Kidney glomerular epithelial cell (primary cell): ENCODE data around the gene LRP5.
"Not testable (repeated sequence)": the region's sequence is repeated elsewhere in the genome, so short reads cannot be mapped to it uniquely, and the experiment has no call there.

ENCODE experiments used
- DNase-seq: peaks from one replicate; lab custom pipeline; 2025; lab: John Stamatoyannopoulos, UW

LRP5 gene

DNA sequence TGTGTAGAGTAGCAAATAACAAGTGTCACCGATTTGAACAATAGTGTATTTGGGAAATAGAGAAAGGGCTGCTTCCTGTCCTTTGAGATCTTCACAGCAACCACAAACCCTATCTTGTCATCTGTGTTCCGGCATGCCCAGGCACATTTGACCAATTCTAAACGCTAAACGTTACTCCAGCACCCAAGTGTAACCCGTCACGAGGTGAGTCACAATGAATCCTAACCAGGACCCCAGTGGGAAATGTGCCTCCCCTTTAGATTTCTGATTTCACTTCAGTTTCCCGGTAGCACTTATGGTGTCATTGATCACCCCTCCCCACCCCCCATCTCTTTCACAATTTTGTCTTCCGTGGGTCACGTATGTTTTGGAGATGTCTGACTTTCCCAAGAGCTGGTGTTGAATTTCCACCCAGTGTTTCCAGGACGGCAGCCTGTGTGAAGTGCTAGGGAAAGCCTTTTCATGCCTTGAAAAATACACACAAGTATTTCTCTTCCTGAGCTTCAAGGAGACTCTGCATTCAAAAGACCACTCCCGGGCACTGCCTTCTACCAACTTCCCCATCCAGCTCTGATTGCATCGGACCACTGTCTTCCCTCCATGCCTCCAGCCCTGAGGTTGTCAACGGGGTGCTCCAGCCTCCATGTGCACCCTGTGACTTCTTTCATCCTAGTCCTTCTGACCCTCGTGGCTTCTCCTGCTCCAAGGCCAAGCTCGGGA, 30.1 kb upstream of the LRP5 start:
- no peak for DNase-seq

DNA sequence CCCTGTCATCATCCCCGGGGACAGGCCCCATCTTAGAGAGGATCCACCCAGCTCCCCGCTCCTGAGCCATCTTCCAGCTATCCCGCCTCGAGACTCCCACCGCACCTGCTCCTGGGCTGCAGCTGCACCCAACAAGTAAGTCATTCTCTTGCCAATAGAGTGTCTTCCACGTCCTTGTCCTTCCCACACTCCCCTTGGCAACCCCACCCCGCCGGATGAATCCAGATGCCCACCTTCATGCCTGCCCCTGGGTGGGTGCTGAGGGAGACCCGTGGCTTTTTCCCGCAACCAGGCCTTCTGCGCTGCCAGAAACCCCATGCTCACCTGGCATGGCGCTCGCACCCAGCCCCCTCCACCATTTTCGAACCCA, 29.5 kb upstream of the LRP5 start:
- DNase-seq, result no peak

DNA sequence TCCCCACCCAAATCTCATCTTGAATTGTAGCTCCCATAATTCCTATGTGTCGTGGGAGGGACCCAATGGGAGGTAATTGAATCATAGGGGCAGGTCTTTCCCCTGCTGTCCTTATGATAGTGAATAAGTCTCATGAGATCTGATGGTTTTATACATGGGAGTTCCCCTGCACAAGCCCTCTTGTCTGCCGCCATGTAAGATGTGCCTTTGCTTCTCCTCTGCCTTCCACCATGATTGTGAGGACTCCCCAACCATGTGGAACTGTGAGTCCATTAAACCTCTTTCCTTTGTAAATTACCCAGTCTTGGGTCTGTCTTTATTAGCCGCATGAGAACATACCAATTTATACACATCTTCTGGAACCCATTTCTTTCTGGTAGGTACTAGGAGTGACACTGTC, 27.8 kb upstream of the LRP5 start:
- DNase-seq, result not testable (repeated sequence)

DNA sequence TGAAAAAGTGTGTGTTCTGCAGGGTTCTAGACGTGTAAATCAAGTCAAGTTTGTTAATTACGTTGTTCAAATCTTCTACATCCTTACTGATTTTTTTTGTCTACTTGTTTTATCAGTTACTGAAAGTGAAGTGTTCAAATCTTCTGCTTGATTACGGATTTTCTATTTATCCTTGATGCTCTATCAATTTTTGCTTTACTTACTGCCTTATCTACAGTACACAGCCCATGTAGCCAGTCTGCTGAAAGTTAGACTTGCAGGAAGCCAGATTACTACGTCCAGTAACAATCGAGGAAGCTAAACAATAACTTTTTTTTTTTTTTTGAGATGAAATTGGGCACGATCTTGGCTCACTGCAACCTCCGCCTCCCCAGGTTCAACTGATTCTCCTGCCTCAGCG, 25.0 kb upstream of the LRP5 start:
- DNase-seq, result no peak

DNA sequence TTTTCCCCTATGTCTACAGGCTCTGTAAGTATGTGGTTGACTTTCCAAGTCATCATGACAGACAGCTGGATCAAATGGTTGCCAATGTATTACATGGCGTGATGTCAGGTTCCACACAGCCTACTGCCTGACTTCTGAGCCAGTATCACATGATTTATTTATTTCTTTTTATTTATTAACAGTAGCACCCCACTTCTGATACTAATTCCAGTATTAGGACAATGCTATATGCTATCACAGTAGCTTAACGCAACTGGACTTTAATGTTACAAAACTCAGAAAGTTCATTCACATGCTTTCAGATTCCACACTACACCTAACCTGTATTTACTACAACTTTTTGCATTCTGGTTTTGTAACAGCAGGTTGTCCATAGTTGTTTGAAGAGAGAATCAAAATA, 22.9 kb upstream of the LRP5 start:
- no peak for DNase-seq

DNA sequence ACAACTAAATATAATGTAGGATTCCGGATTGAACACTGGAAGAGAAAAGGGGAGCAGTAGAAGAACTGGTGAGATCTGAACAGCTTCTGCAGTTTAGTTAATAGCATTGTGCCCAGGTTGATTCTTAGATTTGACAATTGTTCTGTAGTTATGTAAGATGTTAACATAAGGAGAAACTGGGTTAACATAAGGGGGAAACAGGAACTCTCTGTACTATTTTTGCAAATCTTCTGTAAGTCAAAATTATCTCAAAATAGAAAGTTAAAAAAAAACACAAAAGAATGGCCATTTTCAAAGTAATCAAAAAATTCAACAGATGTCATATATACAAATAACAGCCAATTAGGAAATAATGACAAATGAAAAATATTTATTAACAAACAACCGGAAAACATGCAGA, 18.7 kb upstream of the LRP5 start:
- no peak for DNase-seq

DNA sequence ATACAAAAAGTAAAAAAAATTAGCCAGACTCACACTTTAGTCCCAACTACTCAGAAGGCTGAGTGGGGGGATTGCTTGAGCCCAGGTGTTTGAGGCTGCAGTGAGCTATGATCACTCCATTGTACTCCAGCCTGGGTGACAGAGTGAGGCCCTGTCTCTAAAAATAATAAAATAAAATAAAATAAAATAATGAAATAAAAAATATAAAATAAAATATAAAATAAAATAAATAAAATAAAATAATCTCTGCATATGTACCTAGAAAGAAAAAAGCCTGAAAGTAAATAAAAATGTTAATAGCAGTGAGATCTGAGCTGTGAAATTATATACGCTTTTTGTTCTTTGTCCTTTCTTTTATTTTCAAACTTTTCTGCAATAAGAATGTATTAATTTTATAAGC, 17.1 kb upstream of the LRP5 start:
- DNase-seq, result no peak

DNA sequence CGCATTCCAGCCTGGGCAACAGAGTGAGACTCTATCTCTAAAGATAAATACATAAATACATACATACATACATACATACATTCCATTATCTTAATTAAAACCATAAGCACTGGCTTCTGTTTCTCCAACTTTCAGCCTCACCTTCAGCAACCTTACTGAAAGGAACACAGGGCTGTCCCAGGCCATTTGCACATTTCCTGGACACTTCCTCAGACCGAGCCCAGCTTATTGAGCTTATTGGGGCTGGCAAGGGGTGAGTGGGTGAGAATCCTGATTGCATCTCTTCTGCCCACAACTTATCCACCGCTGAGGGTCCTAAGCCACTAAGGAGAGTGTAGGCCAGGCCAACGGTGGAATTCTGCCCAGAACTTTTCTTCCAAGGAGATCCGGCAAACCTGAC, 16.5 kb upstream of the LRP5 start:
- DNase-seq, result no peak

DNA sequence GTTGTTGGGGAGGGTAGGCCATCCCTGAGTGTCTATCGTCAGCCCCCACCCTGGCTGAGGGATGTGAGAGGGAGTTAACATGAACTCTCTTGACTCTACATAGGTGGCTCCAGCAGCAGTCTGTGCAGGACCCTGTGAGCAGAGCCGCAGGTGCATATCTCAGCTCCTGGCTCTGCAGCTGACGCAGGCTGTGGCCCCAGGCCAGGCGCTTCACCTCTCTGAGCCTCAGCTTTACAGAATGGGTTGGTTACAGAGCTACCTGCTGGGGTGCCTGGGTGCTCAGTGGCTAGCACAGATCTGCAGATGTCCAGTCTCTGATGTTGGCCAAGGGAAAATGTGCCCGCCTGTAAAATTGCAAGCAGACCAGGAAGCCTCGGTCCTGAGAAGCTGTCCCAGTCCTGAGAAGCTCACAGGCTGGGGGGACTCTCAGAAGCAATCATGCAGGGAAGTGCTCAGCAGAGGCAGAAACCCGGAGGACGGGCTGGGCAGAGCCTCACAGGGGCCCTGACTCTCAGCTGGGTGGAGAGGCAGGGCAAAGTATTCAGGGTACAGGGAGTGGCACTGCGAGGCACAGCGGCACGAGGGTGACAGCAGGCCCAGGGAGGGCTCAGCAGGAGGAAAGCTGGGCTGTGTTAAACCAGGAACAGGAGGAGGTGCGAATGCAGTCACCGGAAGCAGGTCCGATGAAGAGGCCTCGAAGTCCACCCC, 15.9 kb upstream of the LRP5 start:
- DNase-seq, result no peak

DNA sequence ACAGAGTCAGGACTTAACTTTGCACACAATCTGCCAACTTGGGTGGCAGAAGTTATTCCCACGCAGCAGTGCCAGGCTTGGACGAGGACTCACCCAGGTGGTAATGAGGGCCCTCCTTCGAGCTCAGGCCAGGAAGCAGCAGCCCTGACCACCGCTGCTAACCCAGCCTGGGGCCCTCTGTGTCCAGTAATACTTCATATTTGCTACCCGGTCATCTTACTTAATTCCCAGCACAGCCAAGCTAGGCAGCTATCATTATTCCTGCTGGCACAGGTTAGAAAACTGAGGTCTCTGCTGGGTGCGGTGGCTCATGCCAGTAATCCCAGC, 15.4 kb upstream of the LRP5 start:
- DNase-seq, result no peak

DNA sequence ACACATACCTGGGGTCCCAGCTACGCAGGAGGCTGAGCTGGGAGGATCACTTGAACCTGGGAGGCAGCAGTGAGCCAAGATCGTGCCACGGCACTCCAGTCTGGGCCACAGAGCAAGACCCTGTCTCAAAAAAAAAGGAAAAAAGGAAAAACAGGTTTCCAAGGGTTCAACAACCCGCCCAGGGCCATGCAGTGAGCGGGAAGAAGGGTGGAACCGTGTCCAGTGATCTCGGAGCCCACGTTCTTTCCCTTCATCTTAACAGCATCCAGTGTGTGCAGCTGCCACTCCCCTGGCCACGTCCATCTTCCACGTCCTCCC, 14.9 kb upstream of the LRP5 start:
- no peak for DNase-seq

DNA sequence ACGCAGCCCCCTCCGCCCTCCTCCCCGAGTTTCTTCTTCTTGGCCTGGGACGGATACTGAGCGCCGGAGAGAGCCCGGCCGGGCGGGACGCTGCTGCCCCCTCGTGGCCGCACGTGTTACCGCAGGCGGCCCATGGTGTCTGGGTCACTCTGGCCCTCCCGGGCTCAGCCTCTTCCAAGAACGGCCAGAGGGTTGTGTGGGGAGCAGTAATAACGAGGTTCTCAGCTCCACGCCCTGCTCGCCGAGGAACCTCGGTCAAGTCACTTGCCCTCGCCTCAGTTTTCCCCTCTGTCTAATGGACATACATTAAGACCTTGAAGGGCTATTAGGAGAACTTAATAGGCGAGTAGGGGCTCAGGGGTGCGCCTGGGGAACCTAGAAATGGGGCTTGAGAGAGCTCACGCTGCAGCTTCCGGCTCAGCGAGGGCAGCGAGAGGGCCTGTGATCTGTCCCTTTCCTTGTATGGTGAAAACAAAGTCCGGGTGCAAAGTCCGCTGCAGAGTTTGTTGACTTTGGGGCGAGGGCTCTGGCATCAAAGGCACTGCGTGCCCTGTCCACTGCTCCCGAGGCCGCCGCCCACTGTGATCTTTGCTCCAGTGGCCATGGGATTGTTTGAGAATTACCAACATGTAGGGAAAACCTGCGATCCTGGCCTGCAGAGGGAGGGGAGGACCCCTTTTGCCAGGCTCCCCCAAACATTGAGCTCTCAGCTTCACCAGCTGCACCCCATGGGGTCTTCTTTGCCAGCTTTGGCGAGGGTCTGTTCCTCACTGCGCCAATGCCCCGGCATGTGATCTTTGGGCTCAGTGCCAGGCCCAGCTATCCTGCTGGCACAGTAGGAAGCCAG, 14.4 kb upstream of the LRP5 start:
- DNase-seq, result peak; percentile 58

DNA sequence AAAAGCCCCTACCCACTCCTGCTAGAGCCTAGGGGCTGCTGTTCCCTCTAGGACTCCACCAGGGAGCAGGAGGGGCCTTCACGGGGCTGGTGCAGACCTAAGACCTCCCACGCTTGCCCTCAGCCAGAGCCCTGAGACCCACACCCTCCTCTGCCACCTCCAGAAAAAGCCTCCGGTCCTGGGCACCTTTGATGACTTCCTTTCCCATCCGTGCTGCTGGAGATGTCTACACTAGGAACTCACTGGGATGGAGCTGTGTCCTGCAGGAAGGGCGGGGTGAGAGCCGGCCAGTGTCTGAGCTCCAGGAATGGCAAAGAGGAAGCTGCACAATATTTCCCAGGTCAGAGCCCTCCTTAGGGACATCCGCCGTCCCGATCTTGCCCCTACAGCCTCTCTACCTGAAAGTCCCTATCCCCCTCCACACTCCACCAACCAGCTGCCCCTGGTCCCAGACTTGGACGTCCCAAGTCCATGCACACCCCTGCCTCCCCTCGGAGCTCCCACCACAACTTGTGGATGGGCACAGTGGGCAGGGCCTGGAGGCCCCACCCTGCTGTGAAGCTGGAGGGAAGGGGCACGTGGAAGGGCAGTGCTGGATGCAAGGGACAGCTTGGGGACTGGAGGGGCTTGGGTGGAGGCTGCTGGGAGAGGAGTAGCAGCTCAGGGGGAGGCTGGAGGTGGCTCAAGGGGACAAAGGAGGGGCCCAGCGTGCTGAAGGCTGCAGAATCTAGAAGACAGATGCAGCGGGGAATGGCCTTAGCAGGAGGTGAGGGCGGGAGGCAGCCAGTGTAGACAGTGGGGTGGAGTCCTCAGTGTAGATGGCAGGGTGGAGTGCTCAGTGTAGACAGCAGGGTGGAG, 13.5 kb upstream of the LRP5 start:
- no peak for DNase-seq

DNA sequence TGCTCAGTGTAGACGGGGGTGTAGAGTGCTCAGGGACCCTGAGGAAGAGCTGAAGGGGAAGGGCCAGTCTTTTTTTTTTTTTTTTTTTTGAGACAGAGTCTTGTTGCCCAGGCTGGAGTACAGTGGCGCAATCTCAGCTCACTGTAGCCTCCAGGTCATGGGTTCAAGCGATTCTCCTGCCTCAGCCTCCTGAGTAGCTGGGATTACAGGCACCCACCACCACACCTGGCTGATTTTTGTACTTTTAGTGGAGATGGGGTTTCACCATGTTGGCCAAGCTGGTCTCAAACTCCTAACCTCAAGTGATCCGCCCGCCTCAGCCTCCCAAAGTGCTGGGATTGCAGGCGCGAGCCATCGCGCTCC, 12.9 kb upstream of the LRP5 start:
- DNase-seq, result not testable (repeated sequence)

DNA sequence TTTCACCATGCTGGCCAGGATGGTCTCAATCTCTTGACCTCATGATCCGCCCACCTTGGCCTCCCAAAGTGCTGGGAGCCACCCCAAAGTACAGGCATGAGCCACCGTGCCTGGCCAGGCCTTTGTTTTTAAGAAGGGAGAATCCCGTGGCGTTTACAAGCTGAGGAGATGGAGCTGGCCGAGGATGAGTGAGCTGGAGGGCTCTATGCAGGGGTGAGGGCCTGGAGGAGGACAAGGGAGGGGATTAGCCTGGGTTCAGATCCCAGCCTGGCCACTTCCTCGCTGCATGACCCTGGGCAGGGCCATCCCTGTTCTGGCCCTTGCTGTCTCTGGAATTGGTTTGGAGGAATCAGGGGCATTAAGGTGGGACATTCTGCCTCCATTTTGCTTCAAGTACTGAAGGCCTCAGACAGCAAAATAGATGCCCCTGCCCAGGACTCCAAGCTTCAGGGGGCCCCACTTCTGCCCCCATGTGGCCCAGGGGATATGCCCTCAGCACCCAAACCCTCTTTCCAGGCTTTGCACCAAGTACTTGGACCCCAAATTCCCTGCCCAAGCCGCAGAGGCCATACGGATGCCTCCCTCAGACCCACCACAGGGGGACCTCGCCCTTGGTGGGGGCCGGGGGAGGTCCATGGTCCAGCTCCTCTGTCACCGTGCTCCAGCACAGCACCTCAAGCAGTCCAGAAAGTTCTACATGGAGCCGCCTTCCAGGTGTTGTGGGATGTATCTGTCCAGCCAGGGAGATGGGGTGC, 12.1 kb upstream of the LRP5 start:
- DNase-seq, result no peak

DNA sequence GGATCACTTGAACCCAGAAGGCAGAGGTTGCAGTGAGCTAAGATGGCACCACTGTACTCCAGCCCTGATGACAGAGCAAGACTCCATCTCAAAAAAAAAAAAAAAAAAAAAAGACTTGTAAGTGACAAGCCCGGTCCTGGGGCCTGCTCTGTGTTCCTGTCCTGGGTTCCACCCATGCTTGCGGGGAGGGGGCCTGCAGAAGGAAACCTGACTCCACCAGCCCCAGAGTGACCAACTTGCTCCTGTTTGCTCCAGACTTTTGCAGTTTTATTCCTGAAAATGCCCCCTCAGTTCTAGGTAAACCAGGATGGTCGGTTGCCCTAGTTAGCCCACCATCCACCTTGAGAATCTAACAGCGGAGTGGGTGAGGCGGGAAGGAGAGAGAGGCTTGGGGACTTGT, 10.1 kb upstream of the LRP5 start:
- DNase-seq, result no peak

DNA sequence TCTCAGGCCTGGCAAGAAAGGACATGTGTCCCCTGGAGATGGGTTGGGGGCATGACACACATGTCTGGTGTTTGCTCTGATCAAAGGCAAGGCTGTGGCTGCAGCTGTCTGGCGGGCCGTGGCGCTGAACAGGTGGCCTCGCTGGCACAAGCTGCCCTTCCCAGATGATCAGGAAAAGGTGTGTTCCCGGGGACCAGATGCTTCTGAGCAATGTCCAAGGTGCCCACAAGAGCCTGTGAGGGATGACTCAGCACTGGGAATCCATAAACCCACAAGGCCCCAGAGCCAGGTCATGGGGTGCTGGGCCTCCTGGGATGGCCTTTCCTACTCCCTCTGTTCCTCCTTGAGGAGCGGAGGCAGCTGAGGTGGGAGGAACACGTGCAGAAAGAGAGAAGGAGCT, 9.7 kb upstream of the LRP5 start:
- no peak for DNase-seq

DNA sequence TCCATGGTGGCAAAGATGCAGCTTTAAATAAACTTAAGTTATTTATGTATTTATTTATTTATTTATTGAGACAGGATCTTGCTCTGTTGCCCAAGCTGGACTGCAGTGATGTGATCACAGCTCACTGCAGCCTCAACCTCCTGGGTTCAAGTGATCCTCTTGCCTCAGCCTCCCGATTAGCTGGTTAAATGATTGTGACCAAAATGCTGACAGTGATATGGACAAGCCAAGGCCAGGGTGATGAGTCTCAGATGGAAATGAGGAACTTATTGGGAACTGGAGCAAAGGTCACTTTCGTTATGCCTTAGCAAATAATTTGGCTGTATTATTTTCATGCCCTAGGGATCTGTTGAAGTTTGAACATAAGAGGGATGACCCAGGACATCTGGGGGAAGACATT, 9.3 kb upstream of the LRP5 start:
- no peak for DNase-seq

DNA sequence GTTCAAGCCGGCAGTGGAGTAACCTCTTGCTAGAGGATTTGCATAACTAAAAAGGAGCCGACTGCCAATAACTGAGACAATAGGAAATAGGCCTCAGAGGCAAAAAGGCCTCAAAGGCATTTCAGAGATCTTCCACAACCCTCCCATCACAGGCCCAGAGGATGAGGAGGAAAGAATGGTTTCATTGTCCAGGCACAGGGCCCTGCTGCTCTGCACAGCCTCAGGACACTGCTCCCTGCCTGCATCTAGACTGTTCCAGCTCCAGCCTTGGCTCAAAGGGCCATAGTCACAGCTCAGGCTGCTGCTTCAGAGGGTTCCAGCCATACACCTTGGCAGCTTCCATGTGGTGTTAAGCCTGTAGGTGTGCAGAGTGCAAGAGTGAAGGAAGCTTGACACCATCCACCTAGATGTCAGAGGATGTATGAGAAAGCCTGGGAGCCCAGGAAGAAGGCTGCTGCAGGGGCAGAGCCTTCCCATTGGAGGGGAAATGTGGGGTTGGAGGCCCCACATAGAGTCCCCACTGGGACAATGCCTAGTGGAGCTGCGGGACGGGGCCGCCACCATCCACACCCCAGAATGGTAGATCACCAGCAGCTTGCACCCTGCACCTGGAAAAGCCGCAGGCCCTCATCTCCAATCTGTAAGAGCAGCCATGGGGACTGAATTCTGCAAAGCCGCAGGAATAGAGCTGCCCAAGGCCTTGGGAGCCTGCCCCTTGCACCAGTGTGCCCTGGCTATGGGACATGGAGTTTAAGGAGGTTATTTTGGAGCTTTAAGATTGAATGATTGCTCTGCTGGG, 8.2 kb upstream of the LRP5 start:
- no peak for DNase-seq

DNA sequence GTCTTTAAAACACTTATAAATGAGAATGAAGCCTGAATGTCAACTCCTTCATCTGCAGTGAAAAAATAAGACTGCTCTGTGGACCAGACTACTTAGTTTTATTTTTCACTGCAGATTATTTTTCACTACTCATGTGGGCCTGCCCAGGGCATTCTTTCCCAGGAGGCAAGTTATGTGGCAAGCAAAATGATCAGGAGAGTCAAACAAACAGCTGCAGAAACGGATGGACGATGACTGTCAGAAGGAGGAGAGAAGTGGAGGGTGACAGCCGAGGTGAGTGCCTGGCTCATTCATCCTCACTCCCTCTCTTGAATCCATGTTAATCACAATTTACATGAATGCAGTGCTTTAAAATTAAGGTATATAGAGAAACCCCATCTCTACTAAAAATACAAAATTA, 5.8 kb upstream of the LRP5 start:
- no peak for DNase-seq

DNA sequence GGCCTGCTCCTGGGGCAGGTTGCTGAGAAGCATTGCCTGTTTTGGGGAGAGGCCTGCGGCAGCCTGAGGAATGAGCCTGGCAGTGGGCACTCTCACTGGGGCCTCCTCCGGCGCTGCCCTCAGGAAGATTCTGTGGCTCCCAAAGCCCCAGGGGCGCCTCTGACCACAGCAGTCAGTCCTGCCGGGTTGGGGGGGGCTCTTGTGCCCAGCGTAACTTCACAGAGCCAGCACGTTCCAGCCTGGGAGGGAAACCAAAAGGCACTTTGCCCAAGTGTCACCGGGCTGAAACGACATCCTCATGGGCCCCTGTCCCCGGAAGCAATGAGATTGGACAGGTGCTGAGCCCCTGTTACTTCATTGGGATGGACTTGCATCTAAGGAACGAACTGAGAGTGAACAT, 4.3 kb upstream of the LRP5 start:
- no peak for DNase-seq
